NCI-H774 (cell line): ENCODE data around the gene MLC1.
"Not testable (repeated sequence)": the region's sequence is repeated elsewhere in the genome, so short reads cannot be mapped to it uniquely, and the experiment has no call there.

Experiments
- DNase-seq: peaks from one replicate; lab custom pipeline; 2025; lab: John Stamatoyannopoulos, UW

MLC1 gene

DNA sequence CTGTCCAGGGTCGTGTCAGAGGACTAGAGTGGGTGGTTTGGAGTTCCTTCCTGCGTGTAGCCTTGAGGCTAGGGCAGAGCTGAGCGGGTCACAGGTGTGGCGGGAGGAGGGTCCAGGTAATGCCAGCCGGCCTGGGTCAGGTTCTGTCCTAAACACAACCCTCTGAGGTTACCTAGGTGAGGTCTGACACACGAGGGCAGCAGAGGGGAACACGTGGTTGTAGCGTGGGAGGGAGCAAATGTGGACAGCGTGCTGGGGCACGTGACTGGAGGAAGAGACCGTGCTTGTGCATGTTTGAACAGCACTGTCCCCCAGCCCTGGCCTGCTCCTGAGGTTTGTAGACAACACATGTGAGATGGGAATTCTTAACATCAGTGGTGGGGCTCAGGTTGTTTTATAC, 17.7 kb upstream of the MLC1 start:
- DNase-seq, result no peak

DNA sequence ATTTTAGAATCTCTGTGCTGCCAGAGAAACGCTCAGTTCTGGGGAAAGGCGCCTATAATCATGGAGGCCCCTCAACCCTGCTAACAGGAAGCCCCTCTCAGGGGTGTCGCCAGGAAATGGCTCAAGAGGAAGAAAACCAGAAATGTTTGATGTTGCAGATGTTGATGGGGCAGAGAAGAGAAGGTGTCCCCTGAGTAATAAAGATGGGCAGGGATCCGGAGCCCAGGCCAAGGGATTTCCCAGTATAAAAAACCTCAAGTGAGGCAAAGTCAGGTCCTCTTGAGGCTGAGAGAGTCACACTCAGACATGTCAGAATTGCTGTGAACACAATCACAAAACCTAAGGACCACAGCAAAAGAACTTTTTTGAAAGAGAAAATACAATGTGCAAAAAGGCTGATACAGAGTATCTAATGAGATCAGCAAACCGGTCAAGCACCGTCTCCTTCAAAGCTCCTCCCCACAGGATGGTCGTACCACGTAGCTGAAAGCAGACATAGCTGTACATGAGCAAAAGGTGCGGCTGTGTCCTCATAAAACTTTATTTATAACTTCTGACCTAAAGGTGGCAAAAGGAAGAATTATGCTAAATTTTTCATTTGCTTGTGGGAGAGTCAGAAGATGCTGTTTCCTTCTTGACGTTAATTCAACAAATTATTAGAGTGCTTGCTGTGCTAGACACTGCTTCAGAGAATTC, 16.8 kb upstream of the MLC1 start:
- DNase-seq, result no peak

DNA sequence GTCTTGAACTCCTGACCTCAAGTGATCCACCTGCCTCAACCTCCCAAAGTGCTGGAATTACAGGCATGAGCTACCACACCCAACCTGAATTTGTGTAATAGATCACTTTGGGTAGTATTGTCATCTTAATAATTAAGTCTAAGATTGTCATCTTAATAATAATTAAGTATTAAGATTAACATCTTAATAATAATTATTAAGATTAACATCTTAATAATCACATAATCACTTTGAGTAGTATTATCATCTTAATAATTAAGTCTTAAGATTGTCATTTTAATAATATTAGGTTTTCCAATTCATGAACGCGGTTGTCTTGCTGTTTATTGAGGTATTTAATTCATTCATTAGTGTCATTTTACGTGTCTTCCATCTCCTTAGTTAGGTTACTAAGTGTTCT, 12.8 kb upstream of the MLC1 start:
- no peak for DNase-seq

DNA sequence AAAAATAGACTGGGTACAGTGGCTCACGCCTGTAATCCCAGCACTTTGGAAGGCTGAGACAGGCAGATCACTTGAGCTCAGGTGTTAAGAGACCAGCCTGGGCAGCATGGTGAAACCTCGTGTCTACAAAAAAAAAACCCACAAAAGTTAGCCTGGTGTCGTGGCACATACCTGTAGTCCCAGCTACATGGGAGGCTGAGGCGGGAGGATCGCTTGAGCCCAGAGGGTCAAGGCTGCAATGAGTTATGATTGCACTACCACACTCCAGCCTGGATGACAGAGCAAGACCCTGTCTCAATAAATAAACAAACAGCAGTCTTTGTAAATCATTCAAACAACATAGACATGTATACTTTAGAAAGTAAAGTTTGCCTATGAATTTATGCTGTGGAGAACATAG, 7.1 kb upstream of the MLC1 start:
- no peak for DNase-seq

DNA sequence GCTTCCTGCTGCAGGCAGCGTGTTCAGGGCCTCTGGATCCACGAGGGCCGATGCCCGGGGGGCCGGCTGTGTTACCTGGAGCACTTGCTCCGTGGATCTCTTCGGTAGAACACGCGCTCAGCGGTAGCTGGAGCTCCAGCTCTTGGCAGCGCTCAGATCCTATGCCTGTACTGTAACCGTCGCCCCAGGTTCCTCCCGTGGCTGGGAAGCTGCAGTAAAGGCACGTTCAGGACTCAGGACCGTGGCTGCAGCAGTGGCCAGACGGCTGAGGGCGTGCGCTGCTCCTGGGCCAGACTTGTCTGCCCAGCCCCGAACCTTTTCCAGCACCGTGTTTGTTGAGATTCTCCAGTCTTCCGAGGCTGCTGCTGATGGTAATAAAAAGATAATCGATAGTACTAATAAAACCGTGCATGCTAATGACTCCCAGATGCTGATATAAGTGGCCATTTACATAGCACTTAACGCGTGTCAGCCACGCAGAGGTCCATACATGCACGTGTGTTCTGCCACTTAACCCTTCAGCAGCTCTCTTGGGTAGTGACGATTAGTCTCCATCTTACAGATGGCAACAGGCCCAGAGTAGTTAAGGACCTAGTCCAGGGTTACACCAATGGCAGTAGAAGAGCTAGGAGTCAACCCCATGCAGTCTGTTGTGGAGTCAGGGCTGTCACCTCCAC, 6.0 kb upstream of the MLC1 start:
- DNase-seq, result no peak

DNA sequence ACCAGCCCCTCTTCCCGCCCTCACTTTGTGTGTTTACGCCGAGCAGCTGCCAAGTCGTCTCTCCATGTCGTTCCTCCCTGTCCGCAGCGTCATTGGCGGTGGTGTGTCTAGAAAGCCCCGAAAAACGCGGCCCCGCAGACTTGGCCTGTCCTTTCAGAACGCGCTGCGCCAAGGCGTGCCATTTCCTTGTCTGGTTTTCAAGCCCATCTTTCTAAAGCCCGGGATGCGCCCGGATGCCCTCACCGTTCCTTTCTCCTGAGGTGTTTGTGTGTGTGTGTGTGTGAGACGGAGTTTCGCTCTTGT, 5.1 kb upstream of the MLC1 start:
- no peak for DNase-seq

GRCh38 chr22:50089682-50090411, 4.6 kb upstream of the MLC1 start, which contains the start of gene MOV10L1:
Gene MOV10L1 (plus strand): TSS chr22:50090006. CDS start chr22:50090089, 83 bp downstream.
- DNase-seq, result no peak

- DNase-seq, result no peak
Observed at GRCh38 chr22:50089231-50089630, 4.0 kb upstream of the MLC1 start.

DNA sequence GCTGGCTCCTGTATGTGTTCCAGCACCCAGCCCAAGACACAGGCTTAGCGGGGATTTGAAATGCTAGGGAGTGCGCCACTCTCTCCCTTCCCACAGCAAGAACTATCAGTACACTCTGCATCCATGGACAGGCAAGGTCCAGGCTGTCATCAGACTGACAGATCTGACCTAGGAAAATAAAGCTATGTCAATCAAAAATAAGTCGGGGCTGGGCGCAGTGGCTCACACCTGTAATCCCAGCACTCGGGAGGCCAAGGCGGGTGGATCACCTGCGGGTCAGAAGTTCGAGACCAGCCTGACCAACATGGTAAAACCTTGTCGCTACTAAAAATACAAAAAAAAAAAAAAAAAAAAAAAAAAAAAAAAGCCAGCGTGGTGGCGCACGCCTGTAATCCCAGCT, 2.9 kb upstream of the MLC1 start:
- DNase-seq, result no peak

- no peak for DNase-seq
Observed at GRCh38 chr22:50087646-50088045, 2.4 kb upstream of the MLC1 start.

DNA sequence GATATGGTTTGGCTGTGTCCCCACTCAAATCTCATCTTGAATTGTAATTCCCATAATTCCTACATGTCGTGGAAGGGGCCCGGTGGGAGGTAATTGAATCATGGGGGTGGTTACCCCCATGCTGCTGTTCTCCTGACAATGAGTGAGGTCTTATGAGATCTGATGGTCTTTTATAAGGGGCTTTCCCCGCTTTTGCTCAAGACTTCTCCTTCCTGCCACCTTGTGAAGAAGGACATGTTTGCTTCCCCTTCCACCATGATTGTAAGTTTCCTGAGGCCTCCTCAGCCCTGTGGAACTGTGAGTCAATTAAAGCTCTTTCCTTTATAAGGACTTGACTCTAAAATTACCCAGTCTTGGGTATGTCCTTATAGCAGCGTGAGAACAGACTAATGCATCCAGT, 1.7 kb upstream of the MLC1 start:
- not testable (repeated sequence) for DNase-seq

- DNase-seq, result no peak
Observed at GRCh38 chr22:50086526-50086925, 1.3 kb upstream of the MLC1 start.

DNA sequence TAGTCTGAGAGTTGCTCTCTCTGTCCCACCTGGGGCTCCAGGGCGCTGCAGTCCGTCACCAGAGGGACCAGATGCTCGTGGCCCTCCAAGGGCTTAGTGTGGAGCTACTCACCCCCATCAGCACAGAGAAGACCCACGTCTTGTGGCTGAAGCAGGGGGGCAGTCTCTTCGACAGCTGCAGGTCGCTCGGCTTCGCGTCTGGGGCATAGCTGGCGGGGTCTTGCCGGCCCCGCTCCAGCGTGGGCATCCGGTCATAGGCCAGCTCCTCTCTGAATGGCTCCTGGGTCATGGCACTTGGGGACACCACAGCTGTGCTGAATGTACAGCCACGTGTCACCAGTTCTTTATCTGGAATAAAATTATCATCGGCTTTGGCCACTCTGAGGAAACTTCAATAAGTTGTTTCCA, 608 bp downstream of the MLC1 start:
- no peak for DNase-seq

DNA sequence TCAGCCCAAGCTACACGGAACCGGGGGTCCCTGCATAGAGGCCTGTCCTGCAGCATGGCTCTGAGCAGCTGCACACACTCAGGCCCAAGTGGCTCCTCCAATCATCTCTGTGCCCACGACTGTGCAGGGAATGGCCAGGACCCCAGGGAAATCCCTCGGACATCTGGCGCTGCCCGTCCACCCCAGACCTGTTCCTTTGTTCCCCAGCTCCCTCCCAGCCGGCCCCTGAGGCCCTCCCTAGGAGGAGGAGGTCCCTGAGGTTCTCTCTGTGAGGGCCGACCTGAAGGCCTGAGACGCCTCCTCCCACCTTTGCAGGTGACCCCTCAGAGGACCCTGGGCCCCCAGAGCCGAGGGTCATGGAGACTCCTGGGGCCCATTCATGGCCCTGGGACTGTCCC, 1.1 kb downstream of the MLC1 start:
- DNase-seq, result no peak

DNA sequence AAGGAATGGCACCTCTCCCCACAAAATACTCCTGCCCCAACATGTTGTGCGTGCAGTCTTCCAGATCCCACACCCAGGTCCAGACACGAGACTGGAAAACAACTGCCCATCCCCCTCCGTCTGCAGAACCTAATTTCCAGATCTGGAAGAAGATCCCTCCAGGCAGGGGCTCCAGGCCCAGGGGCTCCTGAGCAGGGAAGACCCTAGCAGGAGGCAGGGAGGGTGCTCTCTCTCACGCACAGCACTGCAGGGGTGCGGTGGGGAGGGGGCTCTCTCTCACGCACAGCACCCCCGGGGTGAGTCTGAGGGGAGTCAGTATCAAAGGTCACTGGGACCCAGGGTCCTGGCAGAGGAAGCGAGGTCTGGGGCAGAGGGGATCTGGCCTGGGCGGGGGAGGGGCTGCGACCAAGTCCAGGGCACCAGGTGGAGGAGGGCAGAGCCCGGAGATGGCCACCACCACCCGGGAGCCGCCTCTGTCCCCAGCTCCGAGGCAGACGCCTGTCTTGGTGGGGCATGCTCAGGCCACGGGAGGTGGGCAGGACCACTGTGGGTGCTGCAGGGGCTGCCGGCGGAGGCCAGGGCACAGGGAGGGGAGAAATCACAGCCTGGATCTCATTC, 1.7 kb downstream of the MLC1 start:
- no peak for DNase-seq

DNA sequence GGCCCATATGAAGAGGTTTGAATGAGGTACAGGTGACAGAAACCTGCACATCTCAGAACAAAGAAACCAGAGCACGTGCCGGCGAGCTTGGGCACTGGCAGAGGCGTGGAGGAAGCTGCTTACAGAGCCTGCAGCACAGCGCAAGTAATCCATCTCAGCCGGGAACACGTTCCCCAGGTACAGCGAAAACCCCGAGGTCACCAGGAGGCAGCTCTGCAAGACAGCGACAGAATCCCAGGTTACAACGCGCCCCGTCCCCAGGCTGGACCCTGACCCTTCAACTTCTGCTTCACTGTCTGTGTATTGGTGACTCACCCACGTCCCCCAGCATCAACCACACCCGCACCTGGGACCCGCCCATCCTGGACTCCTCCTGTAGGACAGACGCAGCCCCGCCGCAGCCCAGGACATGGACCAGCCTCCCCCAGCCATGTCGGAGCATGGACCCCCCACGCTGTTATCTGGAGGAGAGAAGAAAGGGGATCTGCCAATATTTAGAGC, 2.2 kb downstream of the MLC1 start:
- no peak for DNase-seq

DNA sequence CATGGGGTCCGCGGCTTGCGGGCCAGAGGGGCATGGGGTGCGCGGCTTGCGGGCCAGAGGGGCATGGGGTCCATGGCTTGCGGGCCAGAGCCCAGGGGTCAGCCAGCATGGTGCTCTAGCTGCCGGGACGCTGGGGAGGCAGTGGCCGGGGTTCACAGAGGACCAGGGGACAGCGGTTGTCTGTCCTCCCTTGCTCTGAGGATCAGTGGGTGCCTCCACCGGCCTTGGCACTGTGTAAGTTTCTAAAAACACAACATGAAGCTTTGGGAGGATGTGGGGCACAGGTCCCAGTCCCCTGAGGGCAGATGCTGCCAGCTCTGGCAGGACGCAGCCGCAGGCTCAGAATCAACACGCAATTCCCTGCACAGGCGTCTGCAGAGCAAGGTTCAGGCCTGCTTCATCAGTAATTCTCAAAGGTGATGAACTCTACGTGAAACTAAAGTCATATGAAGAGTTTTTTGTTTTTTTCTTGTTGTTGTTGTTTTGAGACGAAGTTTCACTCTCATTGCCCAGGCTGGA, 3.0 kb downstream of the MLC1 start:
- no peak for DNase-seq

DNA sequence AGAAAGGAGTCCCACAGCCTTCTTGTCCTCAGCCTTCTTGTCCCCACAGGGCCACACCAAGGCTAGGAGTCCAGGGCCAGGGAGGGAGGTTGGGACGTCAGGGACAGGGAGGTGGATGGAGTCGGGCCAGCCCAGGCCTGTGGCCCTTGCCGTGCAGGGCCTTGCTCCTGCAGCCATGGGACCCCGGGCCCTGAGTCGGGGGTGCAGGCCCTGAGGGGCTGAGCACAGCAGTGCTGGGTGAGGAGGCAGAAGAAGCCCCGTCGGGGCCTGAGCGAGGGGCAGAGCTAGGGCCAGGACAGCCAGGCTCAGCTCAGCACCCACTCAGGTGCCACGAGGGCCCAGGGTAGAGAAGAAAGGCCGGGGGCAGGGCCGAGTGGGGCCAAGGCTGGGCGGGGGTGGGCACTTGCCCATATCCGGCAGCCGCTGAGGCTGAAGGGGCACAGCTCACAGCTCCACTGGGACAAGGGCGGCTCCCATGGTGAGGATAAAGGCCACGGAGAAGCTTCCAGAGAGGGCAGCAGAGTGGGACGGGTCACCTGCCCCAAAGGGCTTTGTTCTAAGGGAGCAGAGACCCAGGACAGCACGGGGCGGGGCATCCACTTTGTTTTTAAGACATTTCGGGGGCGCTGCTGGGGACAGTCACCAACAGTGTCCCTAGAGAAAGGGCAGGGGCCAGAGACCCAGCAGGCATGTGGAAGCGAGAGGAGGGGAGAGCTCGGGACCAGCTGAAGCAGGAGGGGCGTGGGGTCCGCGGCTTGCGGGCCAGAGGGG, 3.6 kb downstream of the MLC1 start:
- DNase-seq, result no peak

GRCh38 chr22:50080077-50080465, 5.2 kb downstream of the MLC1 start:
- no peak for DNase-seq

DNA sequence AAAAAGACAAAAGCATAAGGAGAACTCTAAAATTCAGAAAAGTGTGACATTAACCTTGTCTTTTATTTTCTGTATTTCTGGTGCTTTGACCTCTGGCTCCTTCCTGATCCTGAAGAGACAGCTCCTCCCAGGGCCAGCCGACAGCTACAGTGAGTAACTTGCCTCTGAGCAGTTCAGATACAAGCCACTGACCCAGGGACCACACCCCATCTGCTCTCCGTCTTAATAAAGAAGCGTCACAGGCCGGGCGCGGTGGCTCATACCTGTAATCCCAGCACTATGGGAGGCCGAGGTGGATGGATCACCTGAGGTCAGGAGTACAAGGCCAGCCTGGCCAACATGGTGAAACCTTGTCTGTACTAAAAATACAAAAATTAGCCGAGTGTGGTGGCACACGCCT, 6.5 kb downstream of the MLC1 start:
- no peak for DNase-seq

DNA sequence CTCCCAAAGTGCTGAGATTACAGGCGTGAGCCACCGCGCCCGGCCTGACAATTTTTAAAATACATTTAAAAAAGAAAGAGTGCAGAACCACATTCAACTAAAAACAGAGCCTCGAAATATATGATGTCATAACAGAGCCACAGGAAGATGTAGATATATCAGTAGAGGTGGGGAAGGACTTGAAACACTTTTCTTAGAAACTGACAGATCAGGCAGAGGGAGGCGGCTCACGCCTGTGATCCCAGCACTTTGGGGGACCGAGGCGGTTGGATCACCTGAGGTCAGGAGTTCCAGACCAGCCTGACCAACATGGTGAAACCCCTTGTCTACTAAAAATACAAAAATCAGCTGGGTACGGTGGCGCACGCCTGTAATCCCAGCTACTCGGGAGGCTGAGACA, 7.0 kb downstream of the MLC1 start:
- no peak for DNase-seq
